Cardiac septum (tissue), 1 donor: Measurements from ENCODE around the gene CYP27B1. TPM values are rescaled to one million over a fixed set of nuclear protein-coding genes. Genes with fewer than 3 reads are reported as not detected.
A peak's percentile ranks its signal among the peaks of the same experiment; 100 is the strongest.

ENCODE experiments used
- DNase-seq: peaks from one replicate; pipeline ENCODE4 v3.0.0-alpha.2; 2020; ENCODE audit warnings: low spot score
- intact Hi-C: fragments of 100-400 bp; cut with DNase I; formaldehyde crosslinking; loops from one replicate; pipeline ENCODE4 v1.14.0; 2022
- total RNA-seq: library from RNA; stranded (reverse); fragmentation: NEBNext Ultra II Directional; extraction: Animal tissue kit (Norgen Biotek cat#: 25700); gene quantifications from one replicate; pipeline ENCODE4 v1.2.1, GENCODE V29; 2021
- donor health status: DM: no; HTN: no; CAD: no.

The CYP27B1 gene
- total RNA-seq, 1 donor from 2014 or later: 0.24 TPM

- intact Hi-C loops: loop anchor here (2.0 kb wide), 1 partner anchor 18 kb away; the partner anchor contains the start of gene CDK4
- DNase-seq: no peak
Observed at GRCh38 chr12:57770734-57771133, 3.9 kb upstream of the CYP27B1 start.

- intact Hi-C loops: no loop called here
- no peak for DNase-seq
Observed at GRCh38 chr12:57769594-57769993, 2.7 kb upstream of the CYP27B1 start.

DNA sequence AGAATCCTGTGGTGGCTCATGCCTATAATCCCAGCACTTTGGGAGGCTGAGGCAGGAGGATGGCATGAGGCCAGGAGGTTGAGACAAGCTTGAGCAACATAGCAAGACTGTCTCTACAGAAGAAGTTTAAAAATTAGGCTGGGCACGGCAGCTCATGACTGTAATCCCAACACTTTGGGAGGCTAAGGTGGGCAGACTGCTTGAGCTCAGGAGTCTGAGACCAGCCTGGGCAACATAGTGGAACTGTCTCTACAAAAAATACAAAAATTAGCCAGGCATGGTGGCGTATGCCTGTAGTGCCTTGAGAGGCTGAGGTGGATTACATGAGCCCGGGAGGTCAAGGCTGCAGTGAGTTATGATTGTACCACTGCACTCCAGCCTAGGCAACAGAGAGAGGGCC is 998 bp upstream of the CYP27B1 start:
- DNase-seq: no peak
- intact Hi-C loops: no loop called here

- no peak for DNase-seq
- intact Hi-C loops: no loop called here
Observed at GRCh38 chr12:57767305-57767698, 424 bp upstream of the CYP27B1 start.

GRCh38 chr12:57765698-57766463 is 997 bp downstream of the CYP27B1 start:
- intact Hi-C loops: no loop called here
- no peak for DNase-seq

GRCh38 chr12:57765003-57765697 is 1.7 kb downstream of the CYP27B1 start:
- no peak for DNase-seq
- intact Hi-C loops: no loop called here

DNA sequence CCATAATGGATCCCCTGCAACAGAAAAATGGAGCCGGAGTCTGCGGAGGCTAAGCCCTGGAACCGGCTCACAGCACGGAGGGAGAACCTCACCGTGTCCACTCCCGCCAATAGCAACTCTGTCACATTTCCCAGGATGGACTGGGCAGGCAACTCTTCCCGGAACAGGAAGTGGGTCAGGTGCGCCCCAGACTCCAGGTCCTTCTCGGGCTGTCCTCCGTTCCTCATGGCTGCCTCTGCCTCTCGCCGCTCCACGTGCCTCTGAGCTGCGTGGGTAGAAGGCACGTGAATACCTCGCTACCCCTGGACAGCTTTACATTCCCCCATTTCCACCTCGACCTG is 2.2 kb downstream of the CYP27B1 start:
- intact Hi-C loops: no loop called here
- DNase-seq: no peak

DNA sequence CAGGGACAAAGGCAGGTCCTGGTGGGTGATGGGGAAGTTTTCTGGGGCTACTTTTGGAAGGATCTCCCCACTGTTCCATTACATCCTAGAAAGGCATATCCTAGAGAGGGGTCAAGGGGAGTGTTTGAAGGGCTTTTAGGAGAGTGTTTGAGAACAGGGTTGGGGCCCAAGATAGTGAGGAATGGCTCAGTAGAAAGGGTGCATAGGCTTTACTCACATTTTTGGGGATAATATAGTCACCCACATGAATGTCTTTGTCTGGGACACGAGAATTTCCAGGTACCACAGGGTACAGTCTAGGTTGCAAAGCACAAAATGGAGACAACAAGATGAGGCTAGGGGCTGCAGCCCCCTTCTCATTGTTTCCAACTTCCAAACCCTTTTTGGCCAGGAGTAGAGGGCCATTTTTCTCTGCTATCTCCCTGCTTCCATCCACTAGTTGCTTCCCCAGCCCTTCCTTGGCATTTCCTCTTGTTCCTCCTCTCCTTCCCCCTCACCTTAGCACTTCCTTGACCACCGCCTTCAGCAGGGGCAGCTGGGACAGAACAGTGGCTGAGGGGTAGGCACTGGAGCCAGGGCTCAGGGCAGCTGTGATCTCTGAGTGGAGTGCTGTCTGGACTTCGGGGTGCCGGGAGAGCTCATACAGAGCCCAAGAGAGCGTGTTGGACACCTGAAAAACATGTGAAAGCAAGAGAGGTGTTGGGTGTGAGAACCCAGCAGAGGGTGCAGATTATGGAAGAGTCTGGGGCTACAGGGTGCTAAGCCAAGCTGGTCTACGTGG is 2.8 kb downstream of the CYP27B1 start:
- intact Hi-C loops: no loop called here
- DNase-seq: no peak

- intact Hi-C loops: no loop called here
Observed at GRCh38 chr12:57762463-57762862, 4.4 kb downstream of the CYP27B1 start.

GRCh38 chr12:57761391-57761998 is 5.4 kb downstream of the CYP27B1 start:
- DNase-seq: no peak
- intact Hi-C loops: no loop called here

More at GRCh38 chr12:57762463-57762862, 4.4 kb downstream of the CYP27B1 start:
- no peak for DNase-seq

DNA sequence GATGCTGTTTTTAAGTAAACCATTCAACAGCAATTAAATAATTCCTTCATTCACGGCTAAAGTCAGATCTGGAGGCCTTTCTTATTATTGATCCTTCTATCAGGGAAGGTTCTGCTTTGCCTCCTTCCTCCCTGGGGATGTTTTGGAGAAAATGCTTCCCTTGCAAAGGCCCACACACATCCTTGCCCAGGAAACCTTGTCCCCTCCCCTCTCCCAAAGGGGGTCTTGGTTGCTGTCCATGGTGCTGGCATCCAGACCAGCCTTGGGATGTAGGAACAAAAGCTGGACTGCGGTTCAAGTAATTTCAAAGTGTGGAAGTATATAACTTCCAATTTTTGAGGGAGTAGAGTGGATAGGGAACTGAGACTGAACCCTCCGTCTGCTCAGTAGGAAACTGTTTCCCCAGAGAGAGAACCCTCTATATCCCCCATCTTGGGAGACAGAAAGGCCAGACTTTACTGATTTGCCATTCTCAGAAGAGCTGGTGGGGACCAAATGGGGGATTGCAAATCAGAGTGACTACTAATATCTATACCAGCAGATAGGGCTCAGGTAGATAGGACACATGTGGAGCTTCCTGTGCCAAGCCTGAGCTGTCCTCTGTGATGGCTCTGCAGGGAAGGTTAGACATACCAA is 6.4 kb downstream of the CYP27B1 start:
- intact Hi-C loops: no loop called here
- DNase-seq: no peak

GRCh38 chr12:57759360-57759980 is 7.4 kb downstream of the CYP27B1 start:
- DNase-seq: no peak
- intact Hi-C loops: no loop called here

GRCh38 chr12:57758552-57759359 is 8.1 kb downstream of the CYP27B1 start:
- intact Hi-C loops: no loop called here
- DNase-seq: no peak

- intact Hi-C loops: no loop called here
Observed at GRCh38 chr12:57757771-57758170, 9.1 kb downstream of the CYP27B1 start.

GRCh38 chr12:57756406-57757341 is 10.2 kb downstream of the CYP27B1 start:
- intact Hi-C loops: no loop called here
- no peak for DNase-seq

More at GRCh38 chr12:57757771-57758170, 9.1 kb downstream of the CYP27B1 start:
- no peak for DNase-seq

DNA sequence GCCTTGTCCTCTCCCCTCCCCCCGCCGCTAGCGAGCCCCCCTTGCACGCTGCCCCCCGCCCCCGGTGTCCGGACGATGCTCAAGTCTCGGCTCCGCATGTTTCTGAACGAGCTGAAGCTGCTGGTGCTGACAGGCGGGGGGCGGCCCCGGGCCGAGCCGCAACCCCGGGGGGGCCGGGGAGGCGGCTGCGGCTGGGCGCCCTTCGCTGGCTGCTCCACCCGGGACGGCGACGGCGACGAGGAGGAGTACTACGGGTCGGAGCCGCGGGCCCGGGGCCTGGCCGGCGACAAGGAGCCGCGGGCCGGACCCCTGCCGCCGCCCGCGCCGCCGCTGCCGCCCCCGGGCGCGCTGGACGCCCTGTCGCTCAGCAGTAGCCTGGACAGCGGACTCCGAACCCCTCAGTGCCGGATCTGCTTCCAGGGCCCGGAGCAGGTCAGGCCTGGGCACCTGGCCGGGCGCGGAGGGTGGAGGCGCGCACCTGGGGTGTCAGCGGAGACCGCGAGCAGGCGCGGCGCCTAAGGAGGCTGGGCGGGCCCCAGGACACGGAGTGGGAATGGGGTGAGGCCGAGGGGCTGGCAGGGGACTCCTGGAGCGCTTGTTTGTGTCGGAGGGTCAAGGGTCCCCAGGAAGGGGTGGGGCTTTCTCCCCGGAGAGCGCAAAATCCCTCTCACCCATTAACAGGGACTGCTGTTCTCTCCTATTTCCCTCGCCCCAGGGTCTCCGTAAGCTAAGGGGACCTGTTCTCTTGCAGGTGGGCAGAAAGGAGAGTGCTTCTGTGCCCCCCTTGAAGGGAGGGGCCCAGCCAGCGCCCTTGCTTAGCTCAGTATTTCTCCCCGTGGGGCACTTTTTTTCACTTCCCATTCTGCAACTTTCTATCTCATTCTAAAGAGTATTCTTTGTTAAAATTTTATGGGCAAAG is 11.2 kb downstream of the CYP27B1 start:
- peak; percentile 76 for DNase-seq
- intact Hi-C loops: no loop called here

- no peak for DNase-seq
- intact Hi-C loops: no loop called here
Observed at GRCh38 chr12:57755194-57755453, 11.8 kb downstream of the CYP27B1 start.
